Vagina (tissue), 2 donors: Measurements from ENCODE around the gene PTK7. TPM values are rescaled to one million over a fixed set of nuclear protein-coding genes. Genes with fewer than 3 reads are reported as not detected.

ENCODE experiments used
- DNase-seq, 2 donors: peaks; one replicate each; pipeline ENCODE4 v3.0.0-alpha.2; 2017; ENCODE audit errors: extremely low spot score in 2 of 2
- H3K27ac ChIP-seq: fragments of 200-600 bp; sonication (generic); one replicate; pipeline ENCODE4 v1.5.1; 2019
- H3K27me3 ChIP-seq: fragments of 200-600 bp; sonication (generic); one replicate; pipeline ENCODE4 v1.5.1; 2019
- H3K36me3 ChIP-seq, 2 donors: fragments of 200-600 bp; sonication (generic); one replicate each; pipeline ENCODE4 v1.5.1; 2017 to 2019
- H3K4me1 ChIP-seq: fragments of 200-600 bp; sonication (generic); one replicate; pipeline ENCODE4 v1.5.1; 2019
- H3K4me3 ChIP-seq, 2 donors: fragments of 200-600 bp; sonication (generic); 1 replicate in 1 of 2; 2 replicates in 1 of 2; pipeline ENCODE4 v1.5.1; 2016 to 2019
- H3K9me3 ChIP-seq: fragments of 200-600 bp; sonication (generic); one replicate; pipeline ENCODE4 v1.5.1; 2019
- POLR2A ChIP-seq, 2 donors: fragments of 450-650 bp; IDR thresholded peaks; one replicate each; pipeline ENCODE4 v1.6.1; 2017; ENCODE audit warnings: antibody characterized with exemption in 2 of 2, mild to moderate bottlenecking in 2 of 2, moderate library complexity in 2 of 2
- POLR2AphosphoS5 ChIP-seq, 2 donors: sonication (generic); formaldehyde crosslinking; IDR thresholded peaks; one replicate each; pipeline ENCODE4 v1.9.0; 2017; ENCODE audit warnings: antibody characterized with exemption in 2 of 2, mild to moderate bottlenecking in 2 of 2, low read depth in 1 of 2; ENCODE audit not compliant: insufficient read depth in 1 of 2
- intact Hi-C: fragments of 100-400 bp; cut with DNase I; formaldehyde crosslinking; loops from one replicate; pipeline ENCODE4 v1.15.1; 2023
- total RNA-seq: library from RNA; depleted of rRNA; stranded (reverse); fragments of >200 nt; gene quantifications from one replicate; pipeline ENCODE4 v1.2.3, GENCODE V29; 2016
- TF ChIP-seq, protein P1 (sequence below), 3 experiments: fragments of 450-650 bp in 2 of 3; fragments of 200-600 bp in 1 of 3; sonication (generic) in 1 of 3; IDR thresholded peaks; one replicate each; pipeline ENCODE4 v1.5.1; 2017 to 2019; ENCODE audit warnings: antibody characterized with exemption in 3 of 3, mild to moderate bottlenecking in 2 of 3, moderate library complexity in 2 of 3

PTK7 gene
- total RNA-seq, 1 donor from 2014 or later: 62.1 TPM

DNA sequence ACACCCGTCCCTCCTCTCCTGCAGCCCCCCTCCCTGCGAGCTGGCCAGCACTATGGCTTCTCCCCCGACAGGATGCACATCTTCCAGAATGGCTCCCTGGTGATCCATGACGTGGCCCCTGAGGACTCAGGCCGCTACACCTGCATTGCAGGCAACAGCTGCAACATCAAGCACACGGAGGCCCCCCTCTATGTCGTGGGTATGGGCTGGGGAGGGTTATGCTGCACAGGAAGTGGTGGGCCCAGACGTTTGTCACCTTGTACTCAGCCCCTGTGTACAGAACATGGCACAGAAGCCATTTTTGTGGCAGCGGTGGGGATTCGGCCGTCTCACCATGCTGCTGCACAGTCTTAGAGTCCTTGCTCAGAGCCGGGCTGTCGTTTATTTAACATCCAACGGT, 66.0 kb downstream of the PTK7 start:
- no peak for DNase-seq
- Histone ChIP-seq H3K9me3 (no peaks in the 10 kb centered on the region), H3K27me3 (no peaks in the 10 kb centered on the region), H3K36me3 (peaks cover 0 to 6% of the 10 kb centered on the region in 2 donors), H3K4me3 (no peak overlapping the region), H3K27ac (no peak overlapping the region), H3K4me1 (peaks cover 12% of the 10 kb centered on the region)
- TF ChIP-seq POLR2AphosphoS5 (IDR thresholded peaks at IDR 0.05; ENCODE audit: insufficient read depth in 1 of 2, low read depth in 1 of 2) (no peak), POLR2A (IDR thresholded peaks at IDR 0.05) (no peak)
- TF ChIP-seq, protein P1, sequence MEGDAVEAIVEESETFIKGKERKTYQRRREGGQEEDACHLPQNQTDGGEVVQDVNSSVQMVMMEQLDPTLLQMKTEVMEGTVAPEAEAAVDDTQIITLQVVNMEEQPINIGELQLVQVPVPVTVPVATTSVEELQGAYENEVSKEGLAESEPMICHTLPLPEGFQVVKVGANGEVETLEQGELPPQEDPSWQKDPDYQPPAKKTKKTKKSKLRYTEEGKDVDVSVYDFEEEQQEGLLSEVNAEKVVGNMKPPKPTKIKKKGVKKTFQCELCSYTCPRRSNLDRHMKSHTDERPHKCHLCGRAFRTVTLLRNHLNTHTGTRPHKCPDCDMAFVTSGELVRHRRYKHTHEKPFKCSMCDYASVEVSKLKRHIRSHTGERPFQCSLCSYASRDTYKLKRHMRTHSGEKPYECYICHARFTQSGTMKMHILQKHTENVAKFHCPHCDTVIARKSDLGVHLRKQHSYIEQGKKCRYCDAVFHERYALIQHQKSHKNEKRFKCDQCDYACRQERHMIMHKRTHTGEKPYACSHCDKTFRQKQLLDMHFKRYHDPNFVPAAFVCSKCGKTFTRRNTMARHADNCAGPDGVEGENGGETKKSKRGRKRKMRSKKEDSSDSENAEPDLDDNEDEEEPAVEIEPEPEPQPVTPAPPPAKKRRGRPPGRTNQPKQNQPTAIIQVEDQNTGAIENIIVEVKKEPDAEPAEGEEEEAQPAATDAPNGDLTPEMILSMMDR (IDR thresholded peaks at IDR 0.05): no peak
- intact Hi-C loops: loop anchor here (5.0 kb wide), 1 partner anchor 240 kb away; no protein-coding TSS in a partner anchor

DNA sequence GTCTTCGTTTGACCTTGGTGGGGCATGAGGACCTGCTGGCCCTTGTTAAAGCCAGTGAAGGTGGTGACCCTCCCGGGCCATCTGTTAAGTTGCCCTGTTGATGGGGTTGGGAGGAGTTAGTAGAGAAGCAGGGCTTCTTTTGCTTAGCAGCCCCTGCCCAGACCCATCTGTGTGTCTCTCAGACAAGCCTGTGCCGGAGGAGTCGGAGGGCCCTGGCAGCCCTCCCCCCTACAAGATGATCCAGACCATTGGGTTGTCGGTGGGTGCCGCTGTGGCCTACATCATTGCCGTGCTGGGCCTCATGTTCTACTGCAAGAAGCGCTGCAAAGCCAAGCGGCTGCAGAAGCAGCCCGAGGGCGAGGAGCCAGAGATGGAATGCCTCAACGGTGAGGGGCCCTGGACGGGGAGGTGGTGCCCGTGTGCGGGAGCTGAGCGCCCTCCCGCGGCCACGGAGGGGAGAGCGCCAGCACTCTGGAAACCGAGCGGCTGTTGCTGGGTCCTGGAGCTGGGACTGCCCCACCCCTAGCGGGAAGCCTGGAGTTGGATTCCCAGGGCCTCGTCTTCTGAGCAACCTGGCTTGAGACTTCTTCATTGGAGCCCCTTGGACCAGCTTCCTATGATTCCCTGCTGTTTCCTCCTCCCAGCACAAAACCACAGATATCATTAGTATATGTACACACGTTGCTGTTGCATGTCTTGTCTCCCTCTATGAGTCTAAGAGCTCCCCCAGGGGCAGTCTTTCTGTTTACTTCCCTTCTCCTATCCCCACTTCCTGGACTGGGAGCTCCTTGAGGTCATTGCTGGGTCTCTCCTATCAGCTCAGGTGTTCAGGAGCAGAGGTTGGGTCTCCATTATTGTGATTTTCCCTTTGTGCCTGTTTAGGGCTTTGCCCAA, 67.4 kb downstream of the PTK7 start:
- Histone ChIP-seq H3K4me3 (no peak overlapping the region), H3K4me1 (peaks cover 12% of the 10 kb centered on the region), H3K27me3 (no peaks in the 10 kb centered on the region), H3K27ac (peak overlapping the region; percentile 67), H3K36me3 (peaks cover 0 to 7% of the 10 kb centered on the region in 2 donors), H3K9me3 (no peaks in the 10 kb centered on the region)
- intact Hi-C loops: loop anchor here (5.0 kb wide), 1 partner anchor 241 kb away; no protein-coding TSS in a partner anchor
- TF ChIP-seq, protein P1 (IDR thresholded peaks at IDR 0.05): peak; percentile 78 to 94 (median 88)
- TF ChIP-seq POLR2AphosphoS5 (IDR thresholded peaks at IDR 0.05; ENCODE audit: insufficient read depth in 1 of 2, low read depth in 1 of 2) (peak; percentile 61 to 75), POLR2A (IDR thresholded peaks at IDR 0.05) (no peak)
- no peak for DNase-seq

DNA sequence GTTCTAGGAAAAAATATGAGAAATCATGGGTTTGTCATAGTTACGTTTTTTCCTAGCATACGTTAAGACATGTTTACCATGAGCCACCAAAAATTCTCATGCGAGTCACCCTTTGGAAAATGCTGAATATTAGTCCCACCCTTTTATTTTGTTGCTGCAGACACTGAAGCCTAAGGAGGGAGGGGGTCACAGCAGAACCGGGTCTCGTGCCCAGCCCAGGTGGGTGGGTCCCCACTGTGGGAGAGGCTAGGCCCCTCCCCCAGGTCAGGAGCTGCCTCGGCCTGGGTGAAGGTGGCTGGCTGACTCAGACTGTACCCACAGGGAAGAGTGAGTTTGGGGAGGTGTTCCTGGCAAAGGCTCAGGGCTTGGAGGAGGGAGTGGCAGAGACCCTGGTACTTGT, 68.8 kb downstream of the PTK7 start:
- TF ChIP-seq, protein P1 (IDR thresholded peaks at IDR 0.05): no peak
- TF ChIP-seq POLR2AphosphoS5 (IDR thresholded peaks at IDR 0.05; ENCODE audit: insufficient read depth in 1 of 2, low read depth in 1 of 2) (no peak), POLR2A (IDR thresholded peaks at IDR 0.05) (no peak)
- Histone ChIP-seq H3K9me3 (no peaks in the 10 kb centered on the region), H3K27ac (no peak overlapping the region), H3K27me3 (no peaks in the 10 kb centered on the region), H3K4me1 (peaks cover 12% of the 10 kb centered on the region), H3K36me3 (peaks cover 0 to 7% of the 10 kb centered on the region in 2 donors), H3K4me3 (no peak overlapping the region)
- DNase-seq: no peak
- intact Hi-C loops: loop anchor here (5.0 kb wide), 1 partner anchor 243 kb away; no protein-coding TSS in a partner anchor

DNA sequence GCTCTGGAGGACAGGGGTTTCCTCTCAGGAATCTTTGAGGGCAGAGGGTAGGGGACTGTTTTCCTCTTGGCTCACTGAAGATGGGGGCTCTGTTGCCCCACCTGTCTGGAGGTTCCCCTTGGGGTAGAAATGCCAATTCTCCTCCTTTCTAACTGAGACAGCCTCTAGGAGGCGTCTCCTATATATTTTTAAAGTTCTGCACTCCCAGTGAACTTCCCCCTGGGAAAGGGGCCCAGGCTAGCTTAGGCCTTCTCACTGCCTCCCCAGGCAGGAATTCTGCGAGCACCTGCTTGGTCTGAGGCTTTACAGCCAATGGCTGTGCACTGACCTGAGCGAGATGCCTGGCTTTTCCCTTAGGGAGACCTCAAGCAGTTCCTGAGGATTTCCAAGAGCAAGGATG, 70.1 kb downstream of the PTK7 start:
- Histone ChIP-seq H3K4me1 (peaks cover 12% of the 10 kb centered on the region), H3K4me3 (no peak overlapping the region), H3K27ac (no peak overlapping the region), H3K27me3 (no peaks in the 10 kb centered on the region), H3K9me3 (no peaks in the 10 kb centered on the region), H3K36me3 (peaks cover 0 to 7% of the 10 kb centered on the region in 2 donors)
- intact Hi-C loops: no loop called here
- no peak for TF ChIP-seq POLR2AphosphoS5 (IDR thresholded peaks at IDR 0.05; ENCODE audit: insufficient read depth in 1 of 2, low read depth in 1 of 2)
- TF ChIP-seq, protein P1 (IDR thresholded peaks at IDR 0.05): no peak
- TF ChIP-seq POLR2A (IDR thresholded peaks at IDR 0.05): no peak
- no peak for DNase-seq
